ENCODE measurements around the gene BCL3.
A peak's percentile ranks its signal among the peaks of the same experiment; 100 is the strongest.

Gene BCL3

GRCh38 chr19:44722131-44723121, 26.1 kb upstream of the BCL3 start:
- DNase-seq = no peak

- no peak for DNase-seq
Measured at GRCh38 chr19:44723299-44723951, 25.1 kb upstream of the BCL3 start.

- DNase-seq = peak; percentile 88
Measured at GRCh38 chr19:44723952-44724319, 24.6 kb upstream of the BCL3 start.

GRCh38 chr19:44725251-44725650, 23.3 kb upstream of the BCL3 start:
- DNase-seq = no peak

GRCh38 chr19:44725684-44726083, 22.8 kb upstream of the BCL3 start:
- DNase-seq = no peak

GRCh38 chr19:44726465-44726864, 22.0 kb upstream of the BCL3 start:
- no peak for DNase-seq

- no peak for DNase-seq
Measured at GRCh38 chr19:44728178-44728577, 20.3 kb upstream of the BCL3 start.

GRCh38 chr19:44729516-44730033, 18.9 kb upstream of the BCL3 start:
- DNase-seq = no peak

- DNase-seq = no peak
Measured at GRCh38 chr19:44731081-44731480, 17.4 kb upstream of the BCL3 start.

GRCh38 chr19:44731622-44732021, 16.9 kb upstream of the BCL3 start:
- DNase-seq = no peak

- DNase-seq = no peak
Measured at GRCh38 chr19:44732235-44733014, 16.1 kb upstream of the BCL3 start.

- DNase-seq = no peak
Measured at GRCh38 chr19:44734357-44734756, 14.2 kb upstream of the BCL3 start.

- no peak for DNase-seq
Measured at GRCh38 chr19:44735011-44735410, 13.5 kb upstream of the BCL3 start.

GRCh38 chr19:44737238-44738071, 11.1 kb upstream of the BCL3 start:
- no peak for DNase-seq

GRCh38 chr19:44738136-44738535, 10.4 kb upstream of the BCL3 start:
- no peak for DNase-seq

- no peak for DNase-seq
Measured at GRCh38 chr19:44738603-44739558, 9.6 kb upstream of the BCL3 start.

- no peak for DNase-seq
Measured at GRCh38 chr19:44740351-44740824, 8.1 kb upstream of the BCL3 start.

- DNase-seq = no peak
Measured at GRCh38 chr19:44741258-44741731, 7.2 kb upstream of the BCL3 start.

GRCh38 chr19:44741841-44742329, 6.6 kb upstream of the BCL3 start:
- peak; percentile 97 for DNase-seq

GRCh38 chr19:44742330-44743061, 6.0 kb upstream of the BCL3 start:
- DNase-seq = no peak
